Measurements from ENCODE around the gene SLC25A20.
"Not testable (repeated sequence)": the region's sequence is repeated elsewhere in the genome, so short reads cannot be mapped to it uniquely, and the experiment has no call there.

SLC25A20 gene

DNA sequence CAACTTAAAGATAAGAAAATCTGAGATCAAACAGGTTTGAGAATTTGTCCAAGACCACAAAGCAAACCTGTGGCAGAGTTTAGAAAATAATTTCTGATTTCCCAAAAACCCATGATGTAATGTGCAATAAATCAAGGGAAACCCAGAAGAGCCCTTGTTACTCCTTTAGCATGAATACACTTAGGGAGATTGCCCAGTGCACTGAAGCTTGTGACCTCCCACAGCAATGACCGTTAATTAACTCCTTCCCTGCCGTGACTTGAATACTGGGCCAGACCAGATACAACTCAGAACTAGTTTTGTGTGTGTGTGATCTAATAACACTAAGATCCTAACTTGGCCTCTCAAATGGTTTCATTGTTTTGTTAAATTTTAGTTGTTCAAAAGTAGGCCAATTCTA is 53.5 kb downstream of the SLC25A20 start:
- DNase-seq, result no peak

DNA sequence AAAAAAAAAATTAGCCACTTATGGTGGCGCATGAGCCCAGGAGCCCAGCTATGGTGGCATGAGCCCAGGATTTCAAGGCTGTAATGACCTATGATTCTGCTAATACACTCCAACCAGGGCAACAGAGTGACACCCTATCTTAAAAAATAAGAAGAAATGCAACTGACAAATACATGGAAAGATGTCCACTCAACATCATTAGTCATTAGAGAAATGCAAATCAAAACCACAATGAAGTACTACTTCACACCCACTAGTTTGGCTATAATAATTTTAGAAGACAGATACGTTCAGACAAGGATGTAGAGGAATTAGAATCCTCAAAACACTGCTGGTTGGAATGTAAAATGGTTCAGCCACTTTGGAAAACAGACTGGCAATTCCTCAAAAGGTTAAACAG is 61.5 kb downstream of the SLC25A20 start:
- no peak for DNase-seq

DNA sequence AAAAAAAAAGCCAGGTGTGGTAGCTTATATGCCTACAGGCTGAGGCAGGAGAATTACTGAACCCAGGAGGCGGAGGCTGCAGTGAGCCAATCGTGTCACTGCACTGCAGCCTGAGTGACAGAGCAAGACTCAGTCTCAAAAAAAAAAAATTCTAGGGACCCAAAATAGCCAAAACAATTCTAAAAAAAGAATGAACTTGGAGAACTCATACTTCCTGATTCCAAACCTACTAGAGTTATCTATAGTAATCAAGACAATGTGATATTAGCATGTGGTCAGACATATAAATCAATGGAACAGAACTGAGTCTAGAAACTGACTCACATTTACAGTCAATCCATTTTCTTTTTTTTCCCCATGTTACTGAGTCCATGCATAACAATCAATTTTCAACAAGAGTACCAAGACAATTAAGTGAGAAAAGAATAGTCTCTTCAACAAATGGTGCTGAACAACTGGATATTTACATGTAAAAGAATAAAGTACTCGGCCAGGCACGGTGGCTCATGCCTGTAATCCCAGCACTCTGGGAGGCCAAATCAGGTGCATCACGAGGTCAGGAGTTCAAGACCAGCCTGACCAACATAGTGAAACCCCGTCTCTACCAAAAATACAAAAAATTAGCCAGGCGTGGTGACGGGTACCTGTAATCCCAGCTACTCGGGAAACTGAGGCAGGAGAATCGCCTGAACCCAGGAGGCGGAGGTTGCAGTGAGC is 62.9 kb downstream of the SLC25A20 start:
- DNase-seq, result no peak

DNA sequence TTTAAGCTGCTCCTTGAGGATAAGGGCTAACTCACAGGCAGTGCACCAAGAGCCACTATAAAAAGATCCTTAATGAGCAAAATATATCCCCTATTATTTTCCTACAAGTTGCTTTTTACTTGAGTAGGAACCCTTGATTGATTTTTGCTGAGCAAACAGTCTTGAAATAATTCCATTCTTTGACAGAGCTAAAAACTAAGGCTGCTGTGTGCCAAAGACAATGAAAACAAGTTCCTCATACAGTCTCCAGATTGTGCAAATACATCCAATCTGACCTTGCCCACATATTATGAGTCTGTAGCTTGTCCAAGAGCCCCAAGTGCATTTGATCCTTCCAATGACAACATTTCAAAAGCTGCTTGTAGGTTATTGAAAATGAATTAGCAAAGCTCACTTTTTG is 66.0 kb downstream of the SLC25A20 start:
- no peak for DNase-seq

DNA sequence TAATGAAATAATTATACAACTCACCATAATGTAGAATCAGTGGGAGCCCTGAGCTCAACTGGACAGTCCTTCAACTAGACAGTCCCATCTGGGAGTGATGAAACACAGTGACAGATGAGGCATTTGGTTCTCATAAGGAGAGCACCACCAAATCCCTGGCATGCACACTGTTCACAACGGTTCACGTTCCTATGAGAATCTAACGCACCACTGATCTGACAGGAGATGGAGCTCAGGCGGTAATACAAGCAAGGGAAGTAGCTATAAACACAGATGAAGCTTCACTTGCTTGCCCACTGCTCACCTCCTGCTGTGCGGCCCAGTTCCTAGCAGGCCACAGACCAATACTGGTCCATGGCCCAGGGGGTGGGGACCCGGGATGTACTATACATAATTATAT is 68.0 kb downstream of the SLC25A20 start:
- no peak for DNase-seq

DNA sequence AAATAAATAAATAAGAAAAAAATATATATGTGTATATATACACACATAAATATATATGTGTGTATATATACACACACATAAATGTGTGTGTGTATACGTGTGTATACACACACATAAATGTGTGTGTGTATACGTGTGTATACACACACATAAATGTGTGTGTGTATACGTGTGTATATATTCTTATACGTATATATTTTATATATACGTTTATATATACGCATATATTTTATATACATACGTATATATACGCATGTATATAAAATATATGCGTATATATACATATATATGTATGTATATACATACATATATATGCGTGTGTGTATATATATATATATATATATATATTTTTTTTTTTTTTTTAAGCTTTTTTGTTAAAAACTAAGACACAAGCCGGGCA is 69.2 kb downstream of the SLC25A20 start:
- not testable (repeated sequence) for DNase-seq

DNA sequence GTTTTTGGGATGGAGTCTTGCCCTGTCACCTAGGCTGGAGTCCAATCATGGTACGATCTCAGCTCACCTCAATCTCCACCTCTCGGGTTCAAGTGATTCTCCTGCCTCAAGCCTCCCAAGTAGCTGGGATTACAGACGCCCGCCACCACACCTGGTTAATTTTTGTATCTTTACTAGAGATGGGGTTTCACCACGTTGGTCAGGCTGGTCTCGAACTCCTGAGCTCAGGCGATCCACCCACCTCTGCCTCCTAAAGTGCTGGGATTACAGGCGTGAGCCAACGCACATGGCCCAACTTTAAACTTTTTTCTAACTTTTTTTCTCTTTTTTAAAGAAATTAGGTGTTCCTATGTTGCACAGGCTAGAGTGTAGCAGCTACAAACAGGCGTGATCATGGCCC is 70.8 kb downstream of the SLC25A20 start:
- not testable (repeated sequence) for DNase-seq

DNA sequence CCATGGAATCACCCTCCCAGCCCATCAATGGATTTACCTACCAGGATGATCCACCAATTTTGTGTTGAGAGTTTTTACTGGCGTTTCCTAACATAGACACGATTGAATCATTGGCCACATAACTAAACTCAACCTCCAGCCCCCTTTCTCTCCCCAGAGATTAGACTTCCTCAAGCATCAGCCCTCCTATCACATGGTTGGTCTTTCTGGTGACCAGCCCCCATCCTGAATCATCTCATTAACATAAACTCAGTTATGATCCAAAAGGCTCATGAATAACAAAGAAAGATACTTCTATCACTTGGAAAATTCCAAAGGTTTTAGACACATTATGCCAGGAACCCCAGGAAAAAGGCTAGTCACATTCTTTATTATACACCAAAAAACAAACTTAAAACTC is 72.2 kb downstream of the SLC25A20 start:
- DNase-seq, result no peak

DNA sequence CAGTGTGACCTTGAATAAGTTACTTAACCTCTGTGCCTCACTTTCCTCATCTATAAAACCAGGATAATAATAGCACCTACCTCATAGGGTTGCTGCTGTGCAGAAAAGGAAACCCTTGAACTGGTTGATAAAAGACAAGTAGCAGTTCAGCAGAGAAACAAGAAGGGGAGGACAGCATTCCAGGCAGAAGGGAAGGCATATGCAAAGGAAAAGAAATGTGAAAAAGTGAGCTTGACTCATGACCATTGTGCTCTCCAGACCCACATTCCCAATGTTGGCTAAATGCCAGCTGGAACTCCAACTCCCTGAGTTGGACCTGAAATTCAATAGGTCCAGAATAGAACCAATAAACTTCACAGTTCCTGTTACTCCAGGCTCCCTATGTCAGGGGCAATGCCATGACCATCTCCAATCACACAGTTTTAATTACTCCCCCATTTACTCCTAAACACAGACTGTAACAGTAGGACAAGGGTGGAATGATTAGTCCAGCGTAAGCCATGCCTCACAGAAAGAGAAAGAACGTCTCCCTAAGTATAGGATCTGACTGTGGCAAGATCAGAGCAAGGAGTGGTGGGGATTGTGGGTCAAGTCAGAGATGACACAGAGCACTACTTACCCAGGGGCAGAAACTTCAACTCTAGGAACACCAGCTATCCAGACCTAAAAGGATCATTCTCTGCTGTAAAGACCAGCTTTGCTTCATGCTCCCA is 77.9 kb downstream of the SLC25A20 start:
- no peak for DNase-seq

DNA sequence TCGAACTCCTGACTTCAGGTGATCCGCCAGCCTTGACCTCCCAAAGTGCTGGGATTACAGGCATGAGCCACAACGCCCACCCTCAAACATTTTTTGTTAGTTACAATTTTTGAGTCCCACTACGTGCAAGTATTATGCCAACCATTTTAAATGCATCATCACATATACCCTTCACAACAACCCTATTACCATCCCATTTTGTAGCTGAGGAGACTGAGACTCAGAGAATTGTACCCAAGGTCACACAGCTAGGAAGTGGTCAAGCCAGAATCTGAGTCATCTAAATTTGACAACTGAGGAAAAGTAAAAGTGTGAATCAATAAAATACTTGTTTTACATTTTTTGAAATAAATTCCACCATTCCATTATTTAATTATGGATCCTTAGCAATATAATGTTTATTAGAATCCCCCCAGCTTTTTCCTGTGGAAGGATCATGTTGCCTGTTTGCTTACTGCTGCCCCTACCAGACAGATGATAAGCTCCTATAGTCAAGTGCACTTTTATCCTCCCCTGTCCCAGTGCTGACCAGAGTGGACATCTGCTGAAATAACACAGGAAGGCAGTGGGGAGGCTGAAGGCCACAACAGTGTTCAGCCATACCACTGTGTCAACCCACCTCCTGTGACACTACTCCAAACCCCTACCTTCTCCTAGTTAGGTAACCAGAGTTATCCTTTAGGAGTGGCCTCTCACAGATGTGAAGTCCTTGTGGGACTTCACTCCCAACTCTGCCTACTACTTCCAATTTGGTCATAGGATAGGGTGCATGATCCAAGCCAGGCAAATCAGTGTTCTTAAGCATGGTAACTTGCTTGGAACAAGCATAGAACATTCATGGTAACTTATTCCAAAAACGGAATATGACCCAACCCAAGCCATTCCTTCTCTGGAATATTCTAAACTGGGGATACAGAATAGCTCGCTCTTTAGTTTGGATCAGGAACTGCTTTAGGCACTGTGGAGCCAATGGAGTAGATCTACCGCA is 79.2 kb downstream of the SLC25A20 start:
- no peak for DNase-seq

DNA sequence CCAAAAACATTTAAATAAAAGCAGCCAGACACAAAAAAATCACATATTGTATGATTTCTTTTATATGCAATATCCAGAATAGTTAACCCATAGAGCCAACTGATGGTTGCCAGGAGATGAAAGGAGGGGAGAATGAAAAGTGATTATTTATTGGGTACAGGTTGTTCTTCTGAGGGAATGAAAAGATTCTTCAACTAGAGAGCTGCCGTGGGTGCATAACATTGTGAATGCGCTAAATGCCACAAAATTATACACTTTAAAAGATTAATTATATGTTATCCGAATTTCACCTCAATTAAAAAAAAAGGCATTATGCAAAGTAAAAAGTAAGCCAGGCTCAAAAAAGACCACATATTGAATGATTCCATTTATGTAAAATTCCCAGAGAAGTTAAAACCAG is 87.2 kb downstream of the SLC25A20 start:
- DNase-seq, result no peak
